Breast epithelium (tissue), 3 donors: ENCODE results near the gene TMC3.

ENCODE experiments used
- POLR2A ChIP-seq: fragments of 450-650 bp; IDR thresholded peaks from one replicate; pipeline ENCODE4 v1.6.1; 2016; ENCODE audit warnings: antibody characterized with exemption, mild to moderate bottlenecking, moderate library complexity
- POLR2AphosphoS5 ChIP-seq, 3 donors: sonication (generic); formaldehyde crosslinking; IDR thresholded peaks; one replicate each; pipeline ENCODE4 v1.6.1; 2017; ENCODE audit warnings: antibody characterized with exemption in 3 of 3

DNA sequence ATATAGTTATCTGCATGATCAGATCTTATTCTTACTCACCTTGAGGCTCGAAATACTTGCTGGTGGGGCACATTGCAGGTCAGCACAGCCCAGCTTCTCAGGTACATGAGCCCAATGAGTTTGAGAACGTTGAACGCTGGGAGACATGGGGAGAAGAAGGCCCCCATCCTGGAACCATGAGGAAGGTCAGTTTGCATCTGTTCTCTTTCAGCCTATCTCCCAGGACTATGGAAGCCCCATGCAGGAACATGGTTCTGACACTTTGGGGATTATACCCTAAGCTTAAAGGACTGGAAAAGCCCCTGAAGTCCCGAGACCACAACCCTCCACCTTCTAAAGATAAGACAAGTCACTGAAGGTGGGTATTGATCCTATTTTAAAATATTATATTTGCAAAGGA is 32.7 kb downstream of the TMC3 start:
- TF ChIP-seq POLR2A, result no peak
- TF ChIP-seq POLR2AphosphoS5 (IDR thresholded peaks at IDR 0.05), result no peak
